ENCODE results near the gene C1QTNF1. TPM values are rescaled to one million over a fixed set of nuclear protein-coding genes. Genes with fewer than 3 reads are reported as not detected.
A peak's percentile ranks its signal among the peaks of the same experiment; 100 is the strongest.
"Not testable (repeated sequence)": the region's sequence is repeated elsewhere in the genome, so short reads cannot be mapped to it uniquely, and the experiment has no call there.

The C1QTNF1 gene
- total and polyA plus RNA-seq, 3 donors from 2014 or later = 9.1 to 22.5 (median 9.8) TPM

GRCh38 chr17:79028496-79029326, 4.7 kb downstream of the C1QTNF1 start:
- Histone ChIP-seq H3K9me3 (no peaks in the 10 kb centered on the region), H3K27ac (no peak overlapping the region), H3K36me3 (ENCODE audit: low read depth, missing control alignments) (no peaks in the 10 kb centered on the region), H3K4me3 (no peak overlapping the region), H3K4me1 (peaks cover 45% of the 10 kb centered on the region), H3K27me3 (no peaks in the 10 kb centered on the region)
- no peak for TF ChIP-seq POLR2A (IDR thresholded peaks at IDR 0.05)
- TF ChIP-seq CTCF (IDR thresholded peaks at IDR 0.05) = peak in 1 of 3 experiments; percentile 6
- 80 to 86% methylated on average over 12 to 17 of the region's 17 CpGs for WGBS, 2 donors
- no peak for DNase-seq
- intact Hi-C loops (cut with DNase I; ENCODE audit: low total_unique reads) = no loop called here

- TF ChIP-seq CTCF (IDR thresholded peaks at IDR 0.05) = no peak
- no peak for TF ChIP-seq POLR2A (IDR thresholded peaks at IDR 0.05)
- DNase-seq = no peak
- H3K27me3 ChIP-seq = no peaks in the 10 kb centered on the region
- H3K9me3 ChIP-seq = no peaks in the 10 kb centered on the region
- no peaks in the 10 kb centered on the region for H3K36me3 ChIP-seq (ENCODE audit: low read depth, missing control alignments)
- H3K4me3 ChIP-seq = no peak overlapping the region
- H3K4me1 ChIP-seq = peaks cover 46% of the 10 kb centered on the region
- no peak overlapping the region for H3K27ac ChIP-seq
- WGBS, 2 donors = 92 to 94% methylated on average over 15 to 16 of the region's 16 CpGs
- intact Hi-C loops (cut with DNase I; ENCODE audit: low total_unique reads) = no loop called here
Observed at GRCh38 chr17:79029327-79030009, 5.5 kb downstream of the C1QTNF1 start.

- H3K27ac ChIP-seq; H3K36me3 ChIP-seq (ENCODE audit: low read depth, missing control alignments); H3K27me3 ChIP-seq; H3K4me3 ChIP-seq; H3K9me3 ChIP-seq; DNase-seq; intact Hi-C loops (cut with DNase I; ENCODE audit: low total_unique reads): not testable (repeated sequence)
- peaks cover 39% of the 10 kb centered on the region for H3K4me1 ChIP-seq
- 89 to 91% methylated on average over 12 of the region's 12 CpGs for WGBS, 2 donors
Observed at GRCh38 chr17:79030636-79031035, 6.7 kb downstream of the C1QTNF1 start.

- intact Hi-C loops (cut with DNase I; ENCODE audit: low total_unique reads) = no loop called here
- DNase-seq = no peak
- no peak overlapping the region for H3K27ac ChIP-seq
- H3K4me1 ChIP-seq = peaks cover 27% of the 10 kb centered on the region
- WGBS, 2 donors = 89 to 94% methylated on average over 26 of the region's 26 CpGs
- H3K9me3 ChIP-seq = no peaks in the 10 kb centered on the region
- H3K4me3 ChIP-seq = no peak overlapping the region
- TF ChIP-seq CTCF (IDR thresholded peaks at IDR 0.05) (no peak), POLR2A (IDR thresholded peaks at IDR 0.05) (no peak)
- H3K36me3 ChIP-seq (ENCODE audit: low read depth, missing control alignments) = no peaks in the 10 kb centered on the region
- no peaks in the 10 kb centered on the region for H3K27me3 ChIP-seq
Observed at GRCh38 chr17:79031996-79032875, 8.3 kb downstream of the C1QTNF1 start.

Measured in testis (tissue), 3 donors.